Measurements from ENCODE around the gene OR2H2. TPM values are rescaled to one million over a fixed set of nuclear protein-coding genes. Genes with fewer than 3 reads are reported as not detected.
A peak's percentile ranks its signal among the peaks of the same experiment; 100 is the strongest.

The OR2H2 gene
- total and polyA plus RNA-seq, 4 donors = 2.0 to 2.7 TPM; not detected in 2

GRCh38 chr6:29589423-29590048 is 4.6 kb downstream of the OR2H2 start:
- peak; percentile 61 to 94 (median 63) for DNase-seq (ENCODE audit: low read depth in 4 of 6, low spot score in 6 of 6)
- Histone ChIP-seq H3K27me3 (ENCODE audit: control insufficient read depth, insufficient read depth, low read length) (no peaks in the 10 kb centered on the region), H3K27ac (ENCODE audit: low read depth, low read length) (no peak overlapping the region), H3K4me3 (ENCODE audit: low read depth, low read length) (no peak overlapping the region), H3K9me3 (ENCODE audit: control insufficient read depth, insufficient read depth, low read length) (no peaks in the 10 kb centered on the region), H3K36me3 (ENCODE audit: control insufficient read depth, insufficient read depth, low read length) (no peaks in the 10 kb centered on the region), H3K4me1 (ENCODE audit: control insufficient read depth, insufficient read depth, low read length) (peaks cover 3% of the 10 kb centered on the region)
- 40% methylated on average over 1 of the region's 3 CpGs for WGBS (ENCODE audit: insufficient coverage)

- Histone ChIP-seq H3K9me3 (ENCODE audit: control insufficient read depth, insufficient read depth, low read length) (no peaks in the 10 kb centered on the region), H3K36me3 (ENCODE audit: control insufficient read depth, insufficient read depth, low read length) (no peaks in the 10 kb centered on the region), H3K27ac (ENCODE audit: low read depth, low read length) (no peak overlapping the region), H3K4me3 (ENCODE audit: low read depth, low read length) (no peak overlapping the region), H3K27me3 (ENCODE audit: control insufficient read depth, insufficient read depth, low read length) (no peaks in the 10 kb centered on the region), H3K4me1 (ENCODE audit: control insufficient read depth, insufficient read depth, low read length) (peaks cover 3% of the 10 kb centered on the region)
- 100% methylated on average over 2 of the region's 4 CpGs for WGBS (ENCODE audit: insufficient coverage)
- DNase-seq (ENCODE audit: low read depth in 4 of 6, low spot score in 6 of 6) = no peak
Measured at GRCh38 chr6:29590218-29590808, 5.4 kb downstream of the OR2H2 start.

- 73% methylated on average over 2 of the region's 2 CpGs for WGBS (ENCODE audit: insufficient coverage)
- H3K4me1 ChIP-seq (ENCODE audit: control insufficient read depth, insufficient read depth, low read length) = peaks cover 3% of the 10 kb centered on the region
- H3K9me3 ChIP-seq (ENCODE audit: control insufficient read depth, insufficient read depth, low read length) = no peaks in the 10 kb centered on the region
- no peak for DNase-seq (ENCODE audit: low read depth in 4 of 6, low spot score in 6 of 6)
- no peak overlapping the region for H3K4me3 ChIP-seq (ENCODE audit: low read depth, low read length)
- no peak overlapping the region for H3K27ac ChIP-seq (ENCODE audit: low read depth, low read length)
- no peaks in the 10 kb centered on the region for H3K27me3 ChIP-seq (ENCODE audit: control insufficient read depth, insufficient read depth, low read length)
- no peaks in the 10 kb centered on the region for H3K36me3 ChIP-seq (ENCODE audit: control insufficient read depth, insufficient read depth, low read length)
Measured at GRCh38 chr6:29591677-29592076, 6.8 kb downstream of the OR2H2 start.

GRCh38 chr6:29593199-29593855 is 8.4 kb downstream of the OR2H2 start:
- no peak overlapping the region for H3K4me3 ChIP-seq (ENCODE audit: low read depth, low read length)
- no peak for DNase-seq (ENCODE audit: low read depth in 4 of 6, low spot score in 6 of 6)
- H3K4me1 ChIP-seq (ENCODE audit: control insufficient read depth, insufficient read depth, low read length) = peaks cover 3% of the 10 kb centered on the region
- H3K27ac ChIP-seq (ENCODE audit: low read depth, low read length) = no peak overlapping the region
- H3K36me3 ChIP-seq (ENCODE audit: control insufficient read depth, insufficient read depth, low read length) = no peaks in the 10 kb centered on the region
- no peaks in the 10 kb centered on the region for H3K27me3 ChIP-seq (ENCODE audit: control insufficient read depth, insufficient read depth, low read length)
- 10% methylated on average over 1 of the region's 4 CpGs for WGBS (ENCODE audit: insufficient coverage)
- H3K9me3 ChIP-seq (ENCODE audit: control insufficient read depth, insufficient read depth, low read length) = no peaks in the 10 kb centered on the region

- Histone ChIP-seq H3K27ac (ENCODE audit: low read depth, low read length) (no peak overlapping the region), H3K9me3 (ENCODE audit: control insufficient read depth, insufficient read depth, low read length) (no peaks in the 10 kb centered on the region), H3K36me3 (ENCODE audit: control insufficient read depth, insufficient read depth, low read length) (peaks cover 8% of the 10 kb centered on the region), H3K4me1 (ENCODE audit: control insufficient read depth, insufficient read depth, low read length) (peaks cover 3% of the 10 kb centered on the region), H3K4me3 (ENCODE audit: low read depth, low read length) (no peak overlapping the region), H3K27me3 (ENCODE audit: control insufficient read depth, insufficient read depth, low read length) (no peaks in the 10 kb centered on the region)
- WGBS (ENCODE audit: insufficient coverage) = 83% methylated on average over 4 of the region's 6 CpGs
- no peak for DNase-seq (ENCODE audit: low read depth in 4 of 6, low spot score in 6 of 6)
Measured at GRCh38 chr6:29596381-29596900, 11.5 kb downstream of the OR2H2 start.

GRCh38 chr6:29597184-29597583 is 12.3 kb downstream of the OR2H2 start:
- no peak for DNase-seq (ENCODE audit: low read depth in 4 of 6, low spot score in 6 of 6)
- peaks cover 3% of the 10 kb centered on the region for H3K4me1 ChIP-seq (ENCODE audit: control insufficient read depth, insufficient read depth, low read length)
- H3K27me3 ChIP-seq (ENCODE audit: control insufficient read depth, insufficient read depth, low read length) = no peaks in the 10 kb centered on the region
- no peak overlapping the region for H3K4me3 ChIP-seq (ENCODE audit: low read depth, low read length)
- H3K27ac ChIP-seq (ENCODE audit: low read depth, low read length) = no peak overlapping the region
- H3K9me3 ChIP-seq (ENCODE audit: control insufficient read depth, insufficient read depth, low read length) = no peaks in the 10 kb centered on the region
- no CpG with 5 or more reads among the region's 2 CpGs for WGBS (ENCODE audit: insufficient coverage)
- H3K36me3 ChIP-seq (ENCODE audit: control insufficient read depth, insufficient read depth, low read length) = peaks cover 9% of the 10 kb centered on the region

GRCh38 chr6:29598172-29598747 is 13.3 kb downstream of the OR2H2 start:
- H3K27ac ChIP-seq (ENCODE audit: low read depth, low read length) = no peak overlapping the region

GRCh38 chr6:29602564-29603361 is 17.8 kb downstream of the OR2H2 start:
- H3K9me3 ChIP-seq (ENCODE audit: control insufficient read depth, insufficient read depth, low read length) = no peaks in the 10 kb centered on the region
- H3K27ac ChIP-seq (ENCODE audit: low read depth, low read length) = peak overlapping the region; percentile 16
- peak in 3 of 6 donors; percentile 45 to 87 (median 69) for DNase-seq (ENCODE audit: low read depth in 4 of 6, low spot score in 6 of 6)
- H3K36me3 ChIP-seq (ENCODE audit: control insufficient read depth, insufficient read depth, low read length) = peaks cover 60% of the 10 kb centered on the region
- H3K27me3 ChIP-seq (ENCODE audit: control insufficient read depth, insufficient read depth, low read length) = no peaks in the 10 kb centered on the region
- peaks cover 43% of the 10 kb centered on the region for H3K4me1 ChIP-seq (ENCODE audit: control insufficient read depth, insufficient read depth, low read length)
- WGBS (ENCODE audit: insufficient coverage) = 63% methylated on average over 12 of the region's 12 CpGs
- H3K4me3 ChIP-seq (ENCODE audit: low read depth, low read length) = no peak overlapping the region

More at GRCh38 chr6:29598172-29598747, 13.3 kb downstream of the OR2H2 start:
- H3K27me3 ChIP-seq (ENCODE audit: control insufficient read depth, insufficient read depth, low read length) = no peaks in the 10 kb centered on the region
- 36% methylated on average over 2 of the region's 2 CpGs for WGBS (ENCODE audit: insufficient coverage)
- DNase-seq (ENCODE audit: low read depth in 4 of 6, low spot score in 6 of 6) = no peak
- H3K36me3 ChIP-seq (ENCODE audit: control insufficient read depth, insufficient read depth, low read length) = peaks cover 18% of the 10 kb centered on the region
- peaks cover 10% of the 10 kb centered on the region for H3K4me1 ChIP-seq (ENCODE audit: control insufficient read depth, insufficient read depth, low read length)
- no peak overlapping the region for H3K4me3 ChIP-seq (ENCODE audit: low read depth, low read length)
- no peaks in the 10 kb centered on the region for H3K9me3 ChIP-seq (ENCODE audit: control insufficient read depth, insufficient read depth, low read length)

GRCh38 chr6:29603456-29603855 is 18.5 kb downstream of the OR2H2 start:
- DNase-seq (ENCODE audit: low read depth in 4 of 6, low spot score in 6 of 6) = no peak
- peaks cover 50% of the 10 kb centered on the region for H3K4me1 ChIP-seq (ENCODE audit: control insufficient read depth, insufficient read depth, low read length)
- H3K9me3 ChIP-seq (ENCODE audit: control insufficient read depth, insufficient read depth, low read length) = no peaks in the 10 kb centered on the region
- H3K4me3 ChIP-seq (ENCODE audit: low read depth, low read length) = no peak overlapping the region
- no peaks in the 10 kb centered on the region for H3K27me3 ChIP-seq (ENCODE audit: control insufficient read depth, insufficient read depth, low read length)
- H3K36me3 ChIP-seq (ENCODE audit: control insufficient read depth, insufficient read depth, low read length) = peaks cover 67% of the 10 kb centered on the region
- no peak overlapping the region for H3K27ac ChIP-seq (ENCODE audit: low read depth, low read length)
- 62% methylated on average over 11 of the region's 11 CpGs for WGBS (ENCODE audit: insufficient coverage)
